GM21423 (cell line): ENCODE results near the gene INTS1.

Experiments used
- ATAC-seq: cut with Tn5 transposase; IDR thresholded peaks from one replicate; pipeline ENCODE4 v1.9.1; 2021; ENCODE audit warnings: mild to moderate bottlenecking, moderate library complexity; ENCODE audit not compliant: unreplicated experiment

INTS1 gene, protein sequence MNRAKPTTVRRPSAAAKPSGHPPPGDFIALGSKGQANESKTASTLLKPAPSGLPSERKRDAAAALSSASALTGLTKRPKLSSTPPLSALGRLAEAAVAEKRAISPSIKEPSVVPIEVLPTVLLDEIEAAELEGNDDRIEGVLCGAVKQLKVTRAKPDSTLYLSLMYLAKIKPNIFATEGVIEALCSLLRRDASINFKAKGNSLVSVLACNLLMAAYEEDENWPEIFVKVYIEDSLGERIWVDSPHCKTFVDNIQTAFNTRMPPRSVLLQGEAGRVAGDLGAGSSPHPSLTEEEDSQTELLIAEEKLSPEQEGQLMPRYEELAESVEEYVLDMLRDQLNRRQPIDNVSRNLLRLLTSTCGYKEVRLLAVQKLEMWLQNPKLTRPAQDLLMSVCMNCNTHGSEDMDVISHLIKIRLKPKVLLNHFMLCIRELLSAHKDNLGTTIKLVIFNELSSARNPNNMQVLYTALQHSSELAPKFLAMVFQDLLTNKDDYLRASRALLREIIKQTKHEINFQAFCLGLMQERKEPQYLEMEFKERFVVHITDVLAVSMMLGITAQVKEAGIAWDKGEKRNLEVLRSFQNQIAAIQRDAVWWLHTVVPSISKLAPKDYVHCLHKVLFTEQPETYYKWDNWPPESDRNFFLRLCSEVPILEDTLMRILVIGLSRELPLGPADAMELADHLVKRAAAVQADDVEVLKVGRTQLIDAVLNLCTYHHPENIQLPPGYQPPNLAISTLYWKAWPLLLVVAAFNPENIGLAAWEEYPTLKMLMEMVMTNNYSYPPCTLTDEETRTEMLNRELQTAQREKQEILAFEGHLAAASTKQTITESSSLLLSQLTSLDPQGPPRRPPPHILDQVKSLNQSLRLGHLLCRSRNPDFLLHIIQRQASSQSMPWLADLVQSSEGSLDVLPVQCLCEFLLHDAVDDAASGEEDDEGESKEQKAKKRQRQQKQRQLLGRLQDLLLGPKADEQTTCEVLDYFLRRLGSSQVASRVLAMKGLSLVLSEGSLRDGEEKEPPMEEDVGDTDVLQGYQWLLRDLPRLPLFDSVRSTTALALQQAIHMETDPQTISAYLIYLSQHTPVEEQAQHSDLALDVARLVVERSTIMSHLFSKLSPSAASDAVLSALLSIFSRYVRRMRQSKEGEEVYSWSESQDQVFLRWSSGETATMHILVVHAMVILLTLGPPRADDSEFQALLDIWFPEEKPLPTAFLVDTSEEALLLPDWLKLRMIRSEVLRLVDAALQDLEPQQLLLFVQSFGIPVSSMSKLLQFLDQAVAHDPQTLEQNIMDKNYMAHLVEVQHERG (N-terminal part only)

DNA sequence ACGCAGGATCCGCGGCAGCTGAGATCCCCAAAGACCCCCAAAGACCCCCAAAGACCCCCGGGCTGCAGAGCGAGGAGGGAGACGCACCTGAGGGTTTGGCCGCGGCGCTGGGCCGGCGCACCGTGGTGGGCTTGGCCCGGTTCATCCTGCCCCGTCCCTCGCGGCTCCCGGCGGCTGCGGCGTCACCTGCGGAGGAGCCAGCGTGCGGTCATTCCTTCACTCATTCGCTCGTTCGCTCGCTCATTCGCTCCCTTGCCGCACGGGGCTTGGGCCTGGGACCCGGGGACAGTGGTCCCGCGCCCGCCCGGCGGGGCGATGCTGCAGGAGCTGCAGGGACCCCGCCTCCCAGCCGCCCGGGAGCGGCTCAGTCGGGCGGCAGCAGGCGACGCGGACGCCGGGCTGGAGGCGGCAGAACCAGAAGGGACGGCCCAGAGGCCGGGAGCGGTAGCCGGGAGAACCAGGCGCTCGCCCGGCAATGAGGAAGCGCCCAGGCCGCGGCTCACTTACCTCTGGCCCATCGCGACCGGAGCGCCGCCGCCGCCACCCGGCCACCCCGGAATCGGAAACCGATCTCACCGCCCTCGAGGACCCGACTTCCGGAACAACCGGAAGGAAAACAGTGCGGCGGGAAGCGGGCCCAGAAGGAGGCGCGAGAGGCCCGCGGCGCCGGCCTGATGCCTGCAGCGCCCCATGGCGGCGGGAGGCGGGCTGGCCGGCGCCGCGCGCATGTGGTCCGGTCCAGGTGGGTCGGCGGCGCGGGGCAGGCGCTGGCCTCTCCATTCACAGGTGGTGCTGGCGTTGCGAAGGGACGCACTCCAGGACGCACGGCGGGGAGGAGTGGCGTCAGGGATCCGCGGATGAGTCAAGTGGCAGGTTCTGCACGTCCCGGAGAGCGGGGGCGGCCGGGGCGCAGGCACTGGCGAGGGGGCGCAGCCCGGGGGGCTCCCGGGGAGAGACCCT is at the start of gene INTS1:
Gene INTS1 (minus strand): TSS at position 574 of the 960 bp plus-strand sequence. CDS start 429 bp downstream, at position 145.
- ATAC-seq: peak; percentile 78

DNA sequence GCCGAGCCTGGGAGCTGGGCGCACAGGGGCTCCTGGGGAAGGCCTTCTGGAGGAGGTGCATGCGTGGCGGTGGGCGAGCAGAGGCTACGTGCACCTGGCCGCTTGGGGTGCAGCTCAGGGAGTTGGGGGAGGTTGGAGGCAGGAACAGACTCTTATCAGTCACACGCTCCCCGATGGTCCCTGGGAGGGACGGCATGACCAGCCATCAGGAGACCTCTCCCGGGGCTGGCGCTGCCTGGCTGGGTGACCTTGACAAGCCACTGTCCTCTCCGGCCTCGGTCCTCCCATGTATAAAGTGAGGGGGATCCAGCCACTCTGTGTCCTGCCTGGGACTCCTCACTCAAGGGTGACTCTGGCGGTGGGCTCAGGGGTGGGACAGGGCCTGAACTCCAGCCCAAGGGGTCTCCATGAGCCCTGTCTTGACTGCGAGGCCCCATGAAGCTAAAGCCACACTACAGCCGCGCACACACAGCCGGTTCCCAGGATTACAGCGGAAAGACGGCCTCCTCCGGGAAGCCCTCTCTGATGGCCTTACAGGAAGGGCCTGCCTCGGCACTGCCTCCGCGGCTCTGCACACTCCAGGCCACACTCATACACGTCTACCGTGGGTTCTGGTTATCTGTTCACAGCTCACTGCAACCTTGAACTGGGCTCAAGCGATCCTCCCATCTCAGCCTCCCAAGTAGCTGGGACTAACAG is 49.5 kb upstream of the INTS1 start:
- no peak for ATAC-seq

DNA sequence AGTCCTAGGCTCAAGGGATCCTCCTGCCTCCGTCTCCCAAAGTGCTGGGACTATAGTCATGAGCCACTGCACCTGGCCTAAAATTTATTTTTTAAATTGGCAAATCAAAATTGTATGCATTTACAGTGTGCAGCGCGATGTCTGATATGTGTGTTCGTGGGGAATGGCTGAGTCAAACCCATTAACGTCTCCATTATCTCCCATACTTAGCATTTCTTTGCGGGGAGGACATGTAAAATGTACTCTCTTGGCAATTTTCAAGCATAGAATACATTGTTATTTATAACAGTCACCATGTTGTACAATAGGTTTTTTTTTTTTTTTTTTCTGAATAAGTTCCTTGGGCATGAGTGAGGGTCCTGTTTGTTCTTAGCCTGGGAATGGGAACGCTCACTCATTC is 48.0 kb upstream of the INTS1 start:
- no peak for ATAC-seq

DNA sequence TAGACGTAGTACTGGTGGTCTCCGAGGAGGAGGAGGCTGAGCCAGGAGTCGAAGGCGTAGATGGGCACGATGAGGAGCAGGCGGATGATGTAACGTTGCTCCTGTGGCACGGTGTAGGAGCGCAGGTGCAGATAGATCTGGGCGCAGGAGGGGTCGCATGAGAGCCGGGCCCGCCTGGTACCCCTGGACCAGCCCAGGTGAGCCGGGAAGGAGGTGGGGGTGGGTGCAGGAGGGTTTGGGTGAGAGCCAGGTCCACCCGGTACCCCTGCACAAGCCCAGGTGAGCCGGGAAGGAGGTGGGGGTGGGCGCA is 46.6 kb upstream of the INTS1 start:
- ATAC-seq: no peak

DNA sequence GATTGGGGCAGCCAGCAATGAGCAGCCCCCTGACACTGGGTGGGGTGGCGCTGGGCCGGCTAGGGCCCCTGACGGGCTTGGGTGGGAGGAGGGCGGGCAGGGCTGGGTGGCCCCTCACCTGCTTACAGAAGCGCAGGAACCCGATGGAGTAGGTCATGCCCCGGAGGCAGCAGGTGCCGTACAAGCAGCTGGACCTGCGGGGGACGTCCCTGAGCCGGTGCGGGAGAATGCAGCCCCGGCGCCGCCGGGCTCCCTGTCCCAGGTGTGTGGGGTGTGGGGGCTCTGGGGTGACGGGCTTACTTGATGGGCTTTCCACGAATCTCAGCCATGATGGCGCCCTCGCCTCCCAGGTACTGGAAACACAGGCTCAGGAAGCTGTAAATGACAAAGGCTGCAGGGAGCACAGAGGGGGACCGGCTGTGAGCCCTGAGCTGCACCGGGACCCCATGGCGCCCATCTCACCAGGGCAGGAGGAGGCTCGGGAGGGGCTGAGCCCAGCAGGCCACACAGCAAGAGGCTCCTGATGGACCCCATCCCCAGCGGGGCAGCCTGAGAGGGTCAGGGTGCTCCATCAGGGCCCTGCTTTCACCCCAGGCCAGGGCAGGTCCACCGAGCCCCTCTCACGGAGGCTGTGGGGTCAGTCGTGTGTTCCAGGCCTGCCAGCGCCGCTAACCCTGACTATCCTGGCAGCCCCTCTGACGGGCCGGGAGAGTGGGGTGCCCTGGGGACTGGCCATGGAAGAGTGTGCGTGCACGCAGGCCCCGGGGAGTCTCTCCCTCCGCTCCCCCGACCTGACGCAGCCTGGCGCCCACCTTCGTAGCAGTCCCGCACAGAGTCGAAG is 46.0 kb upstream of the INTS1 start:
- ATAC-seq: no peak

DNA sequence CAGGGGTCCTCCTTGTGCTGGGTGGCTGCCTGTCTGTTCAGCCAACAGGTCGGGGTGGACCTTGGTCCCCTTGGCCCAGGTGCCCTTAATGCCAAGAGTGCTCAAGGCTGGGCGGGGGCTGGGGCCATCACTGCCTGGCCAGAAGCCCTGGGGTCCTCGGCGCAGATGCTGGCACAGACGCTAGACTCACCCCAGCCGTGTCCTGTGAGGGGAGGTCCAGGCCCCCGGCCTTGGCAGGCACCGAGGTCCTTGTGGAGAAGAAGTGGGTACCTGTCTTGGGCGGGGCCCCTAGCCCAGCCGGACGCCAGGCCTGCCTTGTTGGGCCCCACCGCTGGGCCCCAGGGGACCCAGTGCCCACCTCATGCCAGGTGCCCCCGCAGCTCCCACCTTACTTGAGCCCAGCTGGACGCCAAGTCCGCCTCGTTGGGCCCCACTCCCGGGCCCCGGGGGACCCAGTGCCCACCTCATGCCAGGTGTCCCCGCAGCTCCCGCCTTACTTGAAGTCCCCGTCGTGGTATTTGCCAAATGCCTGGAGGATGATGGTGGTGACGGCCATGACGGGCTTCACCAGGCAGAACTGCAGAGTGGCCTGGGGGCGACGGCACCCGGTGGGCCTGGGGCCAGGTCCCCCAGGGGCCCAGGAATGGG is 45.3 kb upstream of the INTS1 start:
- no peak for ATAC-seq

DNA sequence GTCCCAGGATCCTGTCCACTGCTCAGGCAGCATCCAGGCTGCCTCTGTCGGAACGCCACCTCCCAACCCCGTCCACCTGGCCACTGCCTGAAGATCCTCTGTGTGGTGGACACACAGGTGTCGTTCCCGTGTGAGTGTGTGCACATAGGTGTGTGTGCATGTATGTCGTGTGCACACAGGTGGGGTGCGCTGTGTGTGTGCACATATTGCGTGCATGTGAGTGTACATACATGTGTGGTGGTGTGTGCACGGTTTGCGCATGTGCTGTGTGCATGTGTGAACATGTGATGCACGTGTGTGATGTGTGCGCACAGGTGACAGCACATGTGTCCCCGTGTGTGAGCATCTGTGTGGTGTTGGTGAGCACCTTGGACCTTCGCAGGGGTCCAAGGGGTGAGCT is 44.8 kb upstream of the INTS1 start:
- no peak for ATAC-seq

DNA sequence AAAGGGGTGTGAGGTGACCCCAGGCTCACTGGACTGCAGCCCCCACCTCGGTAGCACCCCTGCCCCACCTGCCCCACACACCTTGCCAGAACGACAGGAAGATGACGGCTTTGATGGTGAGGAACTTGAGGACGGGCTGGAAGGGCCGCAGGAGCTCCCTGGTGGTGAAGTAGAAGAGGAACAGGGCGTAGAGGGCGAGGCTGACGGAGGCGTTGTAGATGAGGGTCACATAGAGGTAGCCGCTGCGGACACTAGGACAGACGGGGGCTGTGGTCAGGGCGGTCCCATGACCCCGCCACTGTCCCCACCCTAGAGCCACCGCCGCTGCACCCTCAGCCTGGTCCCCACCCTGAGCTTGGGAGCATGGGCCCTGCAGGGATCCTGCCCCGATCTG is 44.2 kb upstream of the INTS1 start:
- ATAC-seq: no peak

DNA sequence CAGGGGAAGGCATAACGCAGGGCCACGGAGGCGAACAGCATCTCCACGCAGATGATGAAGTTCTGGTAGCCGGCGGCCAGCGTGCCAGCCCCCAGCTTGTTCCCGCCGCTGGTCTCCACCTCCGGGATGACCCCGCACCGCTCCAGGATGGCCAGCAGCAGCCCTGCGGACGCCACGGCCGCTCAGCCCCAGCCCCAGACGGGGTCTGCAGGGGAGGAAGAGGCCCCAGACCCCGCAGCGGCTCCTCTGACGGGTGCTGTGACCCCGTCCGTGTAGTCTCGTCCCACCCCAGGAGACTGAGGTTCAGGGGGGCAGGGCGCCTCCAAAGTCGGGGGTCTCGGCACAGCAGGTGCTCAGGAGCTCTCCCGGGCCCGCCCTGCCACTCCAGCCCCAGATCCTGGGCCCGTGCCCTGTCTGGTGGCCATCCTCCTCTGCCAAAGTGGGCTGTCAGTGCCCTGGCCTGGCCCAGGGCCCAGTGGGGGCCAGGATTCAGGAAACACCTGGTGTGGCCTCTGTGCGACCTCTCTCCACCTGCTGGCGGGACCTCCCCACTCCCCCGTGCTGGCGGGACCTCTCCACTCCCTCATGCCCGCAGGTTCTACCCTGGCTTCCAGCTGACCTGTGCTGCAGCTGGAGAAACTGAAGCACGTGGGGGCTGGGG is 43.7 kb upstream of the INTS1 start:
- no peak for ATAC-seq

DNA sequence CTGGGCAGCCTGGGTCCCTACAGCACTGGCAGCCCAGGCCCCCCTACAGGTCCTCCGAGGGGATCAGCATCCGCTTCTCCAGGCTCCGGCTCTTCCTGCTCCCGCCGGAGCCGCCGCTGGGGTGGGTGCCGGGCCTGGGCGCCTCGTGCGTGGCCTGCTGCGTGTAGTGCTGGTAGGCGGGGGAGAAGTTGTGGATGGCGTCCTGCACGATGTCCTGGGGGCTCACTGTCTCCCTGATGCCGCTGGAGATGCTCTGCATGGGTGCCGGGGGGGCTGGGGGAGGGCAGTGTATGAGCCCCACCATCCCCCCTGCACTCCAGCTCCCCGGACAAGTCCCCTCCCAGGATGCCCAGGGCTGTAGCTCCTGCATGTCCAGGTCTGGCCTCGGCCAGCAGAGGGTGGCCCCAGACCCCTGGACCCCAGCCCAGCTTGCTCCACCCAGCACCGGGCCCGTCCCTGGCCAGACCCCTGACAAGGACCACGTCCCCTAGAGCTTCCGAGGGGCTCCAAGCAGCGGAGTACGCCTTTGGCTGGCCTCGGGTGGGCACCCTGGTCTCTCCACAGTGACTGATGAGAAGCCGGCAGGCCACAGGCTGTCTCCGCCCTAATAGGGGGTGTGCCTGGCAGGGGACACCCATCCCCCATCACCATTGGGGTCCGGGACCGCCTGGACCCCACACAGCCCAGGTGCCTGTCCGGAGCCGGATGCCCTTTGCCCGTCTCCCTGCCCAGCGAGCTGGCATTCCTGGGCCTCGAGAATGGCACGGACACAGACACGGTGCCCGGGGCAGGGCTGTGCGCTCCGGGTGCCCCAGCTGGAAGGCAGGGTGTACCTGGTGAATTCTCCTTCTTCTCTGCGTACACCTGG is 43.0 kb upstream of the INTS1 start:
- no peak for ATAC-seq

DNA sequence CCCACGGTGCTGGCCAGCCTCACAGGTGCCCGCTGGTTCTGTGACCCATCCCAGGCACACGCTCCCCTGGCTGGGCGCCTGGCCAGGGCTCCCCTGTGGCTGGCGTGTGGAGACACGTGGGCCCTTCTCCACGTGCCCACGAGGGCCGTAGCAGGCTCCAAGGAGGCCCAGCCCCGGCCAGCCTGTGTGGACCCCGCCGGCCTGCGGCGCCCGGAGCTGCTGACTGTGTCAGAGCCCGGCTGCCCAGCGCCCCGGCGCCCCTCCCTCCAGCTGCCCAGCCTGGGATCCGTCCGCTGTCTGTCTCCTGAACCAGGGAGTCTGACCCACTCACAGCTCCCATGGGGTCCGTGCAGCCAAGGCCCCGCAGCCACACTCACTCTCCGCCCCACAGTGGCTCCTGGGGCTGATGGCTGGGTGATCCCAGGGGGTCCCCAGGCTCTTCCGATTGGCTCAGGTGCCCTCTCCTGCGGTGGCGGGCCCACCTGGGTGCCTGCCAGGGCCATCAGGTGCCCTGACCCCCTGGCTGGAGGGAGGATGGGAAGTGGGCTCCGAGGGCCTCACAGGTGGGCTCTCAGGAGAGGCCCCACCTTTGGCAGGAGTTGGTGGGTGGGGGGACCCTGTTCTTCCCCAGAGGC is 42.2 kb upstream of the INTS1 start:
- no peak for ATAC-seq

DNA sequence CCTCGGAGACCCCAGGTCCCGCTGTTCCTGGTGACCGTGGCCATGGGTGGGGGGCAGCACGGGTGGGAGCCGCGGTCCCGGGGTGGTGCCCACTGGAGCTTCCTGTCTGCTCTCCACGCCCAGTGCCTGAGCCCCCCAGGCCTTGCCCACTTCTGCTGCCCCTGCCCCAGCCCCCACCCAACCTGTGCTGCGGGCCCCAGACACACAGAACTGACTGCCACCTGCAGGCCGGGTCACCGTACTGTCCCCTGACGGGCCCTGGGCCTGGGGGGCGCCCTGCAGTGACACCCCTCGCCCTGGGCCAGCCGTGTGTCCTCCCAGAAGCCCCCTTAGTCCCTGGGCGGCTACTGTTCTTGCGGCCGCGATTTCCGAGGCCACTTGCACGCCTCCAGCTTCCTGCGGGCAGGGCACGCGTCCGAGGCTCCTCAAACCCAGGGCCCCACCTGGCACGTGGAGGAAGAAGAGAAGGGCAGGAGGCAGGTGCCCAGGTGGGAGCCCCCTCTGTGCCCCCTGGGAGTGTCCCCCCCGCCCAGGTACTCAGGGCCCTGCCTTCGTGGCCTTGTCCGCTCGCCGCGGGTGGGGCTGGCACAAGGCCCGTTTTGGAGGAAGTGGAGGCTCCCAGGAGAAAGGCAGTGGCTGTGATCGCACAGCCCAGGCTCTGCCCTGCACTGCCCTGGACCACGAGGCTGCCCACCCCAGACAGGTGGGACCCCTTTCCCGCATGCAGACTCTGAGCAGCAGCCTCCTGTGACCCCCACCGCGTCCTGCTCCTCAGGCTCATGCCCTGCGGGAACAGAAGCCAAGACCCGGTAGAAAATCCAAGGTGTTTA is 41.4 kb upstream of the INTS1 start:
- no peak for ATAC-seq

DNA sequence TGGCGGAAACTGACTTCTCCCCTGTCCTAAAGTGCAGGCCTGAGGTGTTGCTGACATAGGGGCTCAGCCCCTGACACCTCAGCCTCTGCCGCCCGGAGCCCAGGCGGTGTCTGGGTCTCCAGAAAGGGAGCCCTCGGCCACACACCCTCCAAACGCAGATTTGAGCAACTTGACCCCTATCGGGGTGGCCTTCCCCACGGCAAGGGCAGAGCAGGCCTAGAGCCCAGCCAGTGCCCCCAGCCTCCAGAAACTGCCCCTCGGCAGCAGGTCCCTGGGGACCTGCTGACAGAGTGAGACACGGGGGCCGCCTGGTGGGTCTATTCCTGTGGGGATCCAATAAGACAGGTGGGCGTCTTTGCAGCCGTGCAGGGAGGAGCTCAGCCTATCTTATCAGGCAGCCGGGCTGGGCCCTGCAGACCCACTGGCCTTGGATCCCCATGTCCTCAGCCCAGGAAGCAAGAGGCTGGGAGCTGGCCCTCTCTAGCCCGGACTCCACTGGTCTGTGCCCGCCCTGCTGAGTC is 40.8 kb upstream of the INTS1 start:
- no peak for ATAC-seq

DNA sequence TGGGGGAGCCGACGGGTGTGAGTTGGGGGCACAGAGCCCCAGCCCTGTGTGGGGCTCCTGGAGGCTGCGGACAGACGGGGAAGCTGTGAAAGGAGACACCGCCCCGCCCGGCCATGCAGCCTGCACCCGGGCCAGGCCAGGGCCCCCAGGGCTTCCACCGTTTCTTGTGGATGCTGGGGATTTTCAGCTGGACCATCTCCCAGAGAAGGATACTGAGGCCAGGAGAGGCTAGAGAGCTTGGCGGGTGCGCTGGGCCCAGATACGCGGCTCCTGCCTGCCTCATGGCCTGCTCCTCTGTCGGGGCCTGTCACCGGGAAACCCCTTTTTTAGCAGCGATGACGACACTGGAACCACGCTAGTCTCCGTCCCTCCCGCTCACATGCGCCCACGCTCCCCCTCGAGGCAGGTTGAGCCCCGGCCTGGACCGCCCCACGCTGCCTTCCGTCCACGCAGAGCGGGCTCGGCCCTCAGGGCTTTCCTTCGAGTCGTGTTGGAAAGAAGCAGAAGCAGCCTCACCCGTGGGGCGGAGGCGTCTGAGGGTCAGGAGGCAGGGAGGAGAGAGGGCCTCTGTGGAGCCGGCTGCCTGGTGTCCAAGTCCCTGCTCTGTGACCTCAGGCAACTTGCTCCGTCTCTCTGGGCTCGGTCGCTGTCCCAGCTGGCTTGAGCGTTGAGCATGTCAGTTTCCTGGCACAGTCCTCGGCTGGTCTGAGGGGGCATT is 40.1 kb upstream of the INTS1 start:
- no peak for ATAC-seq

DNA sequence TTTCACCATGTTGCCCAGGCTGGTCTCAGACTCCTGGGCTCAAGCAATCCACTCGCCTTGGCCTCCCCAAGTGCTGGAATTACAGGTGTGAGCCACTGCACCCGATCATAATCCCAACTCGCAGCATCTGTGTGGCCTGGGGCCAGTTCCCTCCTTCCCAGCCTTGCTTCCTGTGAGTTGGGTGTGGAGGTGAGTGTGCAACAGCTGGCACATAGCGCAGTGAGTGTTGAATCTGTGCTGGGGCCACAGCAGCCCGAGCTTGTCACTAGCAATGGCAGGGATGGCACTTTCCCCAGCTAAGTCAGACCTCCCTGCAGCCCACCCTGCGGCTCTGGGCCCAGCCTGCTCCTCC is 39.6 kb upstream of the INTS1 start:
- no peak for ATAC-seq
